Measurements from ENCODE around the gene NAA80. TPM values are rescaled to one million over a fixed set of nuclear protein-coding genes. Genes with fewer than 3 reads are reported as not detected.

Gene NAA80
- total and polyA plus RNA-seq, 2 of the 8 experiments (the other 6 are each of a cell fraction or from before 2014, with no cell fraction given): 11.3 to 16.7 TPM

- no peaks in the 10 kb centered on the region for H3K23me2 ChIP-seq (ENCODE audit: low read depth, low read length)
- H4K91ac ChIP-seq (replicated peaks; ENCODE audit: insufficient read length, low read length): no peak overlapping the region
- no peak overlapping the region for H2BK120ac ChIP-seq (replicated peaks; ENCODE audit: low read depth, low read length)
- POLR2A ChIA-PET (ENCODE audit: partially characterized antibody): interaction anchor here (0.6 to 4.1 kb wide), 4 partner anchors 10 to 692 kb away, joined by 3 to 22 read pairs (median 4); no protein-coding TSS in a partner anchor
- H3K27ac ChIP-seq (ENCODE audit: low read depth, low read length): no peak overlapping the region
- H3K36me3 ChIP-seq (ENCODE audit: control insufficient read depth in 2 of 4, insufficient read depth in 4 of 4, low read length in 3 of 4): peaks cover 4 to 18% (median 11%) of the 10 kb centered on the region in 4 experiments; a peak in 7 of 8 replicates
- no peak overlapping the region for H4K5ac ChIP-seq (ENCODE audit: insufficient read length, low read depth, low read length)
- no peak overlapping the region for H2BK20ac ChIP-seq (ENCODE audit: low read length)
- H3K4me2 ChIP-seq (ENCODE audit: insufficient read depth in 1 of 2, low read depth in 2 of 2, low read length in 2 of 2): no peak overlapping the region
- H4K8ac ChIP-seq (ENCODE audit: extremely low read depth, insufficient read depth, low read length): no peak overlapping the region
- H3K9ac ChIP-seq (replicated peaks in 1 of 4; ENCODE audit: extremely low read depth in 1 of 4, low read depth in 3 of 4, low read length in 3 of 4): no peak overlapping the region
- H2BK12ac ChIP-seq (ENCODE audit: low read depth, low read length): no peak overlapping the region
- 93% methylated on average over 8 of the region's 8 CpGs; no CpG with 5 or more reads in 1 of the 2 experiments for WGBS, 2 experiments (ENCODE audit: extremely low coverage in 1 of 2, insufficient coverage in 1 of 2, insufficient read length in 1 of 2, insufficient replicate concordance in 2 of 2, low coverage in 1 of 2, low lambda C conversion rate in 2 of 2, missing lambda C conversion rate in 1 of 2)
- H3K27me3 ChIP-seq (replicated peaks in 1 of 4; ENCODE audit: control insufficient read depth in 3 of 4, extremely low read depth in 1 of 4, insufficient read depth in 3 of 4, low read length in 3 of 4): no peaks in the 10 kb centered on the region
- TF ChIP-seq CREB1 (IDR thresholded peaks at IDR 0.05) (no peak), CHD1 (IDR thresholded peaks at IDR 0.05; ENCODE audit: low read depth, low read length) (no peak), SIX5 (IDR thresholded peaks at IDR 0.05; ENCODE audit: low read depth, low read length) (no peak), PHF8 (conservative IDR thresholded peaks at IDR 0.05; ENCODE audit: low read depth, low read length) (no peak), POLR2A (IDR thresholded peaks at IDR 0.05; ENCODE audit: control extremely low read depth in 1 of 2, low read depth in 2 of 2, low read length in 2 of 2) (no peak), TBP (IDR thresholded peaks at IDR 0.05; ENCODE audit: low read depth, low read length) (no peak)
- no peaks in the 10 kb centered on the region for H3K9me3 ChIP-seq (ENCODE audit: insufficient read depth in 2 of 2, low read depth in 1 of 2, low read length in 1 of 2)
- no peak overlapping the region for H2BK15ac ChIP-seq (ENCODE audit: low read length)
- H3K79me1 ChIP-seq (ENCODE audit: low read depth, low read length): peaks cover 32% of the 10 kb centered on the region
- CTCF ChIA-PET (ENCODE audit: partially characterized antibody): interaction anchor here (0.9 to 53.5 kb wide), 9 partner anchors 7 to 78 kb away, joined by 3 to 2149 read pairs (median 6); partner anchors contain the start of genes GNAI2, GNAT1, LSMEM2 and SLC38A3
- H2AK5ac ChIP-seq (ENCODE audit: low read depth, low read length): no peak overlapping the region
- no peak overlapping the region for H3K14ac ChIP-seq (ENCODE audit: insufficient read length)
- peaks cover 4 to 8% (median 5%) of the 10 kb centered on the region in 4 experiments; a peak in 6 of 7 replicates for H3K4me1 ChIP-seq (replicated peaks in 1 of 4; ENCODE audit: control insufficient read depth in 3 of 4, insufficient read depth in 4 of 4, low read length in 3 of 4)
- no peak overlapping the region for H3K4ac ChIP-seq (replicated peaks; ENCODE audit: insufficient read length, low read depth, low read length)
- no peak overlapping the region for H3K4me3 ChIP-seq (ENCODE audit: extremely low read depth in 1 of 4, insufficient read depth in 2 of 4, low read depth in 3 of 4, low read length in 4 of 4)
- FAIRE-seq: no peak
- no peak overlapping the region for H3K23ac ChIP-seq (ENCODE audit: insufficient read length)
- H2AFZ ChIP-seq (ENCODE audit: low read length): no peak overlapping the region
- H3K56ac ChIP-seq (replicated peaks; ENCODE audit: insufficient read length, low read depth, low read length): no peak overlapping the region
- no peak overlapping the region for H3K18ac ChIP-seq (ENCODE audit: extremely low read depth, low read length)
- peaks cover 0 to 53% of the 10 kb centered on the region in 2 experiments; a peak in 3 of 4 replicates for H3K79me2 ChIP-seq (ENCODE audit: control insufficient read depth in 1 of 2, insufficient read depth in 2 of 2, low read length in 2 of 2)
- DNase-seq (ENCODE audit: low read depth in 1 of 2, low spot score in 2 of 2): no peak
- H2BK5ac ChIP-seq (ENCODE audit: low read depth, low read length): no peak overlapping the region
- H4K20me1 ChIP-seq (replicated peaks in 1 of 2; ENCODE audit: control insufficient read depth in 1 of 2, insufficient read depth in 2 of 2, low read length in 2 of 2): peaks cover 15 to 46% of the 10 kb centered on the region in 2 experiments
These were observed 48.0 kb downstream of the NAA80 start for GRCh38 chr3:50251220-50251619.

Measured in H1 (cell line).